HG03575 (cell line): ENCODE results near the gene PRKCQ.
A peak's percentile ranks its signal among the peaks of the same experiment; 100 is the strongest.
"Not testable (repeated sequence)": the region's sequence is repeated elsewhere in the genome, so short reads cannot be mapped to it uniquely, and the experiment has no call there.

Experiments used
- ATAC-seq: cut with Tn5 transposase; IDR thresholded peaks from one replicate; pipeline ENCODE4 v1.9.1; 2021; ENCODE audit not compliant: unreplicated experiment, insufficient number of reproducible peaks, low FRiP score; ENCODE audit errors: extremely low read depth

Gene PRKCQ

DNA sequence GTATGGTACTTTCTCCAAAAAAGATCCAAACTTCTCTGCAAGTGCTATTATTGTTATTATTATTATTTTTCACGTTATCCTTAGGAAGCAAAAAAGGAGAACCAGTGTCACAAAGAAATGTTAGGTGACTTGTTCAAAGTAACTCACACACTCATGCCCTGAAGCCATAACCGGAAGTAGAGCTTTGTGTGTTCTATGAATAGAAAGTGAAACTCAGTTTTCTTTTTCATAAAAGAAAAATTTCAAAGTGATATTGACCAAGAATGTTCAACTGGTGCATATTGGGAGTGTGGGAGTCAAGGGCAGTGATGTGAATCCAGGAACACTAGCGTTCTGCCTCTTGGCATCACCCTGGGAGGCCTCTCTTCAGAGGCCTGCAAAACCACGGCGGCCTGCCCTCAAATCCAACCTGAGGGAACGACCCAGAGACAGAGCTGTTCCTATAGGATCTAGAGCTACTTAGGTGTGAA is 106.1 kb downstream of the PRKCQ start:
- peak; percentile 47 for ATAC-seq

DNA sequence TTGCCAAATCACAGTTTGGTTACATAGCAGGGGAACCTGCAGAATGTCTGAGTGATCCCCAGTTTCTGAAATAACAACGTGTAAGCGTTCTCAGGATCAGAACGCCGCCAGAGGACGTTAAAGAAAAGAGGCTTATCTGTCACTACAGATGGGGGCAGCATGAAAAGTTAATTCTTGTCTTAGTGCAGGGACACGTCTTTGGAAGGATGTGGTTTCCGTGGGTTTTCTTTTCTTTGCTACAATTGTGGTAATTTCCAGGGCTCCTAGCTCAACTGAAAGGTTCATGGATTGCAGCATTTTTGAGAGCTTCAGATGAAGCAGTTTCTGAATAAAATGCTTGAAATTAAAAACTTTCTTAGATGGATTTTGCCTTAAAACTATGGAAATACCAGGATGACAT is 106.6 kb downstream of the PRKCQ start:
- no peak for ATAC-seq

DNA sequence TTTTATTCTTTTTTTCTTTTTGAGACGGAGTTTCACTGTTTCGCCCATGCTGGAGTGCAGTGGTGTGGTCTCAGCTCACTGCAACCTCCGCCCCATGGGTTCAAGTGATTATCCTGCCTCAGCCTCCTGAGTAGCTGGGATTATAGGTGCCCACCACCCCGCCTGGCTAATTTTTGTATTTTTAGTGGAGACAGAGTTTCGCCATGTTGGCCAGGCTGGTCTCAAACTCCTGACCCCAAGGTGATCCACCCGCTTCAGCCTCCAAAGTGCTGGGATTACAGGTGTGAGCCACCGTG is 107.4 kb downstream of the PRKCQ start:
- ATAC-seq, result not testable (repeated sequence)

DNA sequence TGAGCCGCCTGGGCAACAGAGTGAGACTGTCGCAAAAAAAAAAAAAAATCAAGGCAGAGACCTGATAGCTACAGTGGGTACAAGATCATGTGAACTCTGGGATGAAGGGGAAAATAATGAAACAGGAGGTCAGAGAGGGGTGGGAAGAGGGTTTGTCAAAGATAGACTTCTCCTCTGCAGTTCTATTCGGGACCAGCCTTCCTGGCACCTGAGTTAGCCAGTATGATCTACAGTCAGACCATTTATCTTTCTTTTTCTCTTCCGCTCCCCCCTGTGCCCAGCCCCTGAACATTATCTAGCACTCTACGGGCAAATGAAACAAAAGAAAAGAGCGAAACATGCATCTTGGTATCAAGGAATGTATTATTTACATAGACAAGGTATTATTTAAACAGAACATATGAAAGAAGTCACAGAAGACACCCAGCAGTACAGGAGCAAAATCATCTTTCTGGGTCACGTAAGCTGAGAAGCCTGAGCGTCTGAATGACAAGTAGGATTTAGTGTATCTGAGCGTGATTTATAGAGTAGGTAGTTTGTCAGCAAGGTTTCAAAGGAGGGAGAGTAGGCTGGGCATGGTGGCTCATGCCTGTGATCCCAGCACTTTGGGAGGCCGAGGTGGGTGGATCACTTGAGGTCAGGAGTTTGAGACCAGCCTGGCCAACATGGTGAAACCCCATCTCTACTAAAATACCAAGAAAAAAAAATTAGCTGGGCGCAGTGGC is 109.0 kb downstream of the PRKCQ start:
- no peak for ATAC-seq

DNA sequence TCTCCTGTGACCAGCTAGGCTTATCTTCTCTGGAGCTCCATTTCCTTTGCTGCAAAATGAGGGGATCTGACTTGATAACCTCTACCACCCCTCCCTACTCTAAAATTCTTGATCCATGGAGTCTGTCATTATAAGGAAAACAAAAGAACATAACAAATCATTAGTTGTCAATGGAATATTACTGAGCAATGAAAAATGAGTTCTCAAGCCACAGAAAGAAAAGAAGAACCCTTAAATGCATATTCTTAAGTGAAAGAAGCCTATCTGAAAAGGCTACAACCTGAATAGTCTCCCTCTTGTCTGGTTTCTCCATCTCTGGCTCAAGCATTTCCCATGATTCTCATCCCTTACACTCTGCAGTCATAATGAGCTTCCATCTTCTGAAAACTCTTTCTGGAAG is 110.4 kb downstream of the PRKCQ start:
- ATAC-seq, result no peak

DNA sequence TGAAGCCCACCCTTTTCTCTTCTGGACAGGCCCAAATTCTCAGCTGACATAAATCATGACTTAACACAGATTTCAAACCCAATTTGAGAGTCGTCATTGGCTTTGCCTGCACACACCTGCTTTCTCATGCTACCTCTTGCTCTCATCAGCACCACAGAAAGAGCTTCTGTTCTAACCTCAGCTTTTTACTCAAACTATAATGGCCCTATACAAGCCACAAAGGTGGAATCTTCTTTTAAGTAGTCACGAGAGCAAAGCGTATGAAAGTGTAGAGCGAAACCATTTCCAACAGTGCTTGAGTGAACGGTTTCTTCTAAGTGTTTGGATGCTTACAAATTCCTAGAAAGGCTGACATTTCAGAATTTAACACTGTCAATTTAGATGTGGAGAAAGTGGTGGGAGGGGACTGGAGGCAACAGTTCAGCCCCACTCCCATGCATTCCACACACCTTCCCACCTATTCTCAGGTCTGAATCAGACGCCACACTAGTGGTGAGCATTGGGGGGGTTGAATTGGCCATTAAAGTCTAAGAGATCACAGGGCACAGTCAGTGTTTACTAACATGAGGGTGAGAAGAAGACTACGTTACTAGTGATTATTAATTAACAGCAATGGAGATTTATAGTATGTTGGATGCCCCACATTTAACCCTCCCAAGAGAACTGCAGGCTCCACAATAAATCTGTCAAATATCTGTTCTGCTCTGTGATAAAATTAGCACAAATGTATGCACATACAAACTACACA is 114.0 kb downstream of the PRKCQ start:
- no peak for ATAC-seq

DNA sequence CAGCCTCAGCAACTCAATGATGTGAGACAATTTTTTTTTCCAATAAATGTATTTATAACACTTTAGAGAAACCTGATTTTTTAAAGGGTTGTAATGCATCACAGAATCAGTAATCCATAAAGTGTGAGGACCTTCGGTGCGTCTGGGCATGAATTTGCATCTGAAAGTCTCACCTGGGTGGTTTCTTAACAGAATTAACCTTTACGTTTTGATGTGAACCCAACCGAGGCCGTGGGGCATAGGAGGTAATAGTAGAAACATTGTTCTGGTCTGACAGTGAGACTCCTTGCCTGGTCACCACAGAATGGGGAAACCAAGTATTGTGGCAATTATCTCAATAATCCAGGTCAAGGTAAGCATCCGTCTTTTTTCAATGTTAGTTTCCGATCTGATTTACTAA is 114.6 kb downstream of the PRKCQ start:
- no peak for ATAC-seq

DNA sequence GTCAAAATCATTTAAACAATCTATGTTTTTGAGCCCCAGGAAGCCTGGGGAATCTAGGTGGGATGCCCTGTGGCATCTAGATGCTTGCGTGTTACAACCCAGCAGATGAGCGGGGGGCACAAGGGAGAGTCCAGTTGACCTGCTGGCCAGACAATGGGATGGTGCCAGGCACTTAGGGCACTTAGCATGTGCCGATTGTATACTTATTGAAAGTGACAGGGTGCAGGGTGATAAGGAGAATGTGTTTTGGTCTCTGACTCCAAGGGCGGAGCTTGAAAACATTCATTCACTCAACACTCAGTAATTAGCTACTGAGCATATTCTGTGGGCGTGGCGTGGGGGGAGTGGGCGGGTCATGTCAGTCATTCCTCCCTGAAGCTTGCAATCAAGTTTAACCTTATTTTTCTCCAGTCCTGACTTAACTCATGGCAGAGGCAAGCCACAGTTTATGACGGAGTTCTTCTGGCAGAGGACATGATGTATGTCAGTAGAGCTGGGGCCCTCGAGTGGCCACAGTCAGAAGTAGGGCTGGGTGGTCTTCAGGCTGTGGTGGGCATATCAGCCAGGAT is 115.1 kb downstream of the PRKCQ start:
- ATAC-seq, result no peak

DNA sequence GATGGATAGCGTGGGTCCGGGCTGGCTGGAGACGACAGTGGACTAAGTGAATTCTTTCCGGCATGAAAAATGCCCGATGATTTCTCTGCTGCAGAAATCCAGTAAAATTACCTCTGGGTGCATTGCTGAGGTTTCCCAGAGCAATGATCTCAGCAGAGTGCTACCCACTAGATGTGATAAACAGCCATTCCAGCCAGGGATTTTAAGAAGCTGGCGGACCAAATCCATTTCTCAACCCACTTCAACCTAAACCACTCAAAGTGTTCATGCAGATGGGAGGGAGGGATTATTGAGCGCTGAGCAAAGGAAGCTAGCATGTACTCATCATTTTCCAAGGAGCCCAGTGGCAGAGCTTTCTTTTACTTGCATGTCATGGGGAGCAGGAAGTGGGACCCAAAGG is 116.7 kb downstream of the PRKCQ start:
- no peak for ATAC-seq

DNA sequence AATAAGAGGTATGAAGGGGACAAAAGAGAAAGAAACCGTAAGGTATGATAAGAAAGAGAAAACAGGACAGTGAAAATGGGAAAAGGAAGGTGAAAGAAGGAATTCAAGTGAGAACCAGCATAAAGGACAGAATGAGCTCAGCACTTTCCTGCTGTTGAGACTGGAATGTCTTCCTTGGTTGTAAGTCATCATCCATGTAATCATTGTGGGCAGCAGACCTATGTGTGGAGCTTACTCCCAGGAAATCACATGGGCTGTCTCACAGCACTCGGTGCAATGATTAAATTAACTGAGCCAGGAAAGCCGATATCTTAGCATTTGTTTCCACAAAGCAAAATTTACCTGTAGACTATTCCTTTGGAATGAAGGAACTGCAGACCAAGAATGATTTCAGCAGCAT is 118.1 kb downstream of the PRKCQ start:
- no peak for ATAC-seq

DNA sequence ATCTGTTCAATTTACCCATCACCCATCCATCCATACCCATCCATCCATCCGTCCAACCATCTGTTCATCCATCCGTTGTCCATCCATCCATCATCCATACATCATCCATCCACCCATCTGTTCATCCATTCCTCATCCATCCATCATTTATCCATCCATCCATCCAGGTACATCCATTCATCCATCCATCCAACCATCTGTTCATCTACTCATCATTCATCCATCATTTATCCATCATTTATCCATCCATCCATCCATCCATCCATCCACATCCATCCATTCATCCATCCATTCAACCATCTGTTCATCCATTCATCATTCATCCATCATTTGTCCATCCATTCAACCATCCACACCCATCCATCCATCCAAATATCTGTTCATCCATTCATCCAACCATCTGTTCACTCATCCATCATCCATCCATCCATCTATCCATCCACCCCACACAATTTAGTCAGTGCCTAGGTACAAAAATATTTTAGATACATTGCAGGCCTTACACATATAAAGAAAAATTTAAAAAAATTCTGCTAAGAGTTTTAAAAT is 119.1 kb downstream of the PRKCQ start:
- no peak for ATAC-seq

DNA sequence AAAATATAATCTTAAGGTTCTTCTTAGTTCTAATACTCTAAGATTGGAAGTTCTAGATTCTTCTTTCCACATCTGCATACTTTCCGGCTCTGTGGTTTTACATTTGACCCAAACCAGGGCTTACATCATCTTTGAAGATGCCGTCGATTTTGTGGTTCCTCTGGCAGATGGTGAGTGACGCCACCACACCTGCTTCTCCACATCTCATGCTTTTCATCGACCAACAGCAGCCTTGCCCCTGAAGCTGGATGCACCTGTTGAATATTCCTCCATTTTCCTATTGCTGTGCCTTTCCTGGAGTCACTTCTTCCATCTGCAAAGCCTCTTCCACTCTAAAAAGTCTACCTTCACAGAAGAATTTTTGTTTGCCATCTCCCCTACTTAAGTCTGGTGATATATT is 121.3 kb downstream of the PRKCQ start:
- ATAC-seq, result no peak

DNA sequence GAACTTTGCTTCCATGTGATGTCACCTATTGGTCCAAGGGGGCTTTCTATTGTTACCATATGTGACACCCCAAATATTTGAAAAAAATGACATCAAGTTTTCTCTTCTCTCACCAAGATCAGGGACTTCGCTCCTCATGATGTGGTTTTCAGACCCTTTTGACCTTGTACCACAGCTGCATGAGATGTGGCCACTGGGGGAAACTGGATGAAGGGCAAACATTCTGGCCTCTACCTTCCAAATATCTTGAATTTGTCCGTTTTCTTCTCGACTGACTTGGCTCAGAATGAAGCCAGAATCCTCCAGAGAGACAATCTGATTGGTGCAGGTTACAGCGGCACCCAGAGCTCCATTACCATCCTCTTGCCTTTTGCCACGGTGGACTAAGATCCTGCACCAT is 122.7 kb downstream of the PRKCQ start:
- no peak for ATAC-seq

DNA sequence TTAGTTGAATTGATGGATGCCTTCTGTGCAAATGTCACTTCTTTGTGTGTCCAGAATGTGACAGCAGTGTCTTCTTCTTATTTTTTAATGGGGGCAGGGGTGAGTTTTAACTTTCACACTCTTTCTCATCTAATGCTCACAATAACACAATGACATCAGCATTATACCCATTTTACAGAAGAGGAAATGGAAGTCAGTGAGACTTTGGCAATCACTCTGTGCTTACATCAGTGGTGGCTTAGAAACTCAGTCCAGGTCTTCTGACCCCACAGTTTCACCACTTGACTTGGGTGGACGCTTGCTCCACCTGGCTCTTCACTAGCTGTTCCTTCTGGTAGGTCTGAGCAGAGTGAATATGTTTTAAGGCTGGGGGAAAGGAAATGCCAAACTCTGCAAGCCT is 124.0 kb downstream of the PRKCQ start:
- no peak for ATAC-seq

DNA sequence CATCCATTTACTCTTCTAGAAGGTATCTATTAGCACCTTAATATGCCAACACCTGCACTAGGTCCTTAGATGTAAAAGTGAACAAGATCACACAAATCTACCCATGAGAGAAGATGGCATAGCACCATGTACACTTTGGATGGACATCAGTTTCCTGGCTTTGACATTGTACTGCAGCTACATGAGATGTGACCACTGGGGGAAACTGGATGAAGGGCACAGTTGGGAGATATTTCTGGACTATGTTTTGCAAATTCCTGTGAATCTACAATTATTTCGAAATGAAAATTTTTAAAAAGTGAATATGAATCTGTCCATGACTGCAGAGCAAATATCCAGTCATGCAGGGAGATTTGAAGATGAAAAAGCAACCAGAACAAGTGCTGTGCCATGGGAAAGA is 124.5 kb downstream of the PRKCQ start:
- ATAC-seq, result no peak

DNA sequence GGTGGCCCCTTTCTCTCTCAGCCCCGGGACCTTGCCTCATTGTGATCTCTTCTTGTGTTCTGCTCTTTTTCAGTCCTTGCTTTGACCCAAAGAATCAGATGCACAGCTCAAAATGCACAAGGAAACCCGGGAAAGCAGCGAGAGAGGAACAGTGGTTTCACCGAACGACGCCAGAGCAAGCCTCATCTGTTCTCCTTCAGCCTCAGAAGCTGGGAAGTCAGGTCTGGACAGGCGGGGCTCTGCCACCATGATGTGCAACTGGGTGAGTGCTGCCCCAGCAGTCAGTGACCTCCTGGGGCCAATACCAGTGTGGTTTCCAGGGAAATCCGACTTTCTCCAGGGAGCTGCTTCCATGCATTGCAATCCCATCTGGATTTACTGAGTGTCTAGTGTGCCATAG is 133.4 kb downstream of the PRKCQ start:
- no peak for ATAC-seq

DNA sequence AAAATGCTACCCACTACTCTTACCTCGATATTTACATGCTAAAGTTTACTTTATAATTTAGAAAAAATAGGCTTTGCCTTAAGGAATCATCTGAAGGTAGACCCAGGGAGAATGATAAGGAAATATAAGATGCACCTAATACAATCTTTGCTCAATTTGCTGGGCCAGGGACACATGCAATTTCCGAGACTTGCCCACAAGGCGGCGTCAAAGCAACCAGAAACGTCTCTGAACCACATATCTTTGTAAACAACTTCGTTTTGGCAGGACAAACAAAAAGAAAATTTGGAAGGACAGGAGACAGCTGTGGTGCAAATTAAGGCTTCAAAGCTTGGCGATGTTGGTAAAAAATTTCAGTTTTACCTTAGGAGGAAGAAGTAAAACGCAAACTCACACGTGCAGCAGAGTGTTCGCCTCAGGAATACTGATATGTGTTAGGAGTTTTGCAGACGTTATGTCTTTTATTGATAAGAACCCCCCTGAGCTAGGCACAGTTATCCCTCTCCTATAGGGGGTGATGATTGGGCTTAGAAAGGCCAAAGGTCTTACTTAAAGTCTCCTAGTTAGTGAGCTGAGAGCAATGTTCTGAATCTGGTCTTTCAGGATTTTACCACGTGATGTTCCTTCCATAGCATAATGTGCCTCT is 134.3 kb downstream of the PRKCQ start:
- no peak for ATAC-seq

DNA sequence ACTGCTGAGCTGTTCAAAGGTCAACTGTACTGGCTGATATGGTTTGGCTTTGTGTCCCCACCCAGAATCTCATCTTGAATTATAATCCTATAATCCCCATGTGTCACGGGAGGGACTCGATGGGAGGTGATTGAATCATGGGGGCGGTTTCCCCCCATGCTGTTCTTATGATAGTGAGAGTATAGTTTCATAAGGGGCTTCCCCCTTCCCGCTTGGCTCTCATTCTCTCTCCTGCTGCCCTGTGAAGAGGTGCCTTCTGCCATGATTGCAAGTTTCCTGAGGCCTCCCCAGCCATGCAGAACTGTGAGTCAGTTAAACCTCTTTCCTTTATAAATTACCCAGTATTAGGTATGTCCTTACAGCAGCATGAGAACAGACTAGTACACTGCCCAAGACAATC is 140.2 kb downstream of the PRKCQ start:
- not testable (repeated sequence) for ATAC-seq

DNA sequence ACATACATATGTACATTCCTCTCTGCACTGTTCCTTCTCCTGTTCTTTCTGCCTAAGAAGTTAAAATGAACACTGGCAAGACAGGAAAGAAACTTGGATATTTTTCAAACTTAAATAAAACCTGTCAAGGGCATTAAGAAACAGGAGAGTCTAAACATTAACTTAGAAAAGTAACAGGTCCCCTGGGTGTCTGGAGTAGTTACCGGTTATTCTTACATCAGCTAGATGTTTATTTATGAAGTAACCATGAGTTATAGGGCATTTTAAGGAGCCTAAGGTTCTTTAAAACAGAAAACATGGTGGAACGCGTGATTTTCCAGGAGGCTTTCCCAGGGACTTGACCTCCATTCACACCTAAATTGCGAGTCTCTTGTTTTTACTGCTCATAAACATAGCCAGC is 148.2 kb downstream of the PRKCQ start:
- ATAC-seq, result no peak

DNA sequence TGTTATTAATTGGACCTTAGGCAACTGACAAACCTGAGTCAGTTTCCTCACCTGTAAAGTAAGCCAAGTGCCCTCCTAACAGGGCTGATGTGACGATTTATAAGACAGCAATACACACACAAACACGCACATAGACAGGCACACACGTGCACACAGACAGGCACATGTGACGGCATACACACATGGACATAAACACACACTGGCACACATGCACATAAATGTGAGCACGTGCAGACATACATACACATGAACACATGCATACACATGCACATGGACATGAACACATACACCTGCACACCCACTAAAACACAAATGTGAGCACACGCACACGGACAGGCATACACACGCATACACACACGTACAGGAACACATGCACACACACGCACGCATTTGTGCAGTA is 148.9 kb downstream of the PRKCQ start:
- no peak for ATAC-seq
